Retina (tissue), 1 donor: Measurements from ENCODE around the gene LMTK3.

ENCODE experiments used
- DNase-seq: peaks from one replicate; pipeline ENCODE4 v3.0.0-alpha.2; 2016

Gene LMTK3

GRCh38 chr19:48511800-48512503 is at the start of gene LMTK3:
Gene LMTK3 (minus strand): TSS chr19:48511835. CDS start chr19:48511576, 259 bp downstream.
- peak; percentile 80 for DNase-seq

GRCh38 chr19:48561412-48561811 is 49.8 kb upstream of the LMTK3 start:
- DNase-seq: no peak

- DNase-seq: no peak
Measured at GRCh38 chr19:48560095-48560530, 48.5 kb upstream of the LMTK3 start.

- peak; percentile 14 for DNase-seq
Measured at GRCh38 chr19:48558018-48558684, 46.5 kb upstream of the LMTK3 start.

- no peak for DNase-seq
Measured at GRCh38 chr19:48556825-48557224, 45.2 kb upstream of the LMTK3 start.

- DNase-seq: no peak
Measured at GRCh38 chr19:48556163-48556562, 44.5 kb upstream of the LMTK3 start.

- no peak for DNase-seq
Measured at GRCh38 chr19:48554385-48555091, 42.9 kb upstream of the LMTK3 start.

- DNase-seq: no peak
Measured at GRCh38 chr19:48553676-48554384, 42.2 kb upstream of the LMTK3 start.

GRCh38 chr19:48552406-48553322 is 41.0 kb upstream of the LMTK3 start:
- DNase-seq: no peak

GRCh38 chr19:48551437-48552302 is 40.0 kb upstream of the LMTK3 start, which contains the start of gene SULT2B1:
Gene SULT2B1 (plus strand): TSS chr19:48552172. CDS start chr19:48552253, 81 bp downstream.
- no peak for DNase-seq

GRCh38 chr19:48549380-48549779 is 37.7 kb upstream of the LMTK3 start:
- no peak for DNase-seq

- no peak for DNase-seq
Measured at GRCh38 chr19:48548253-48548911, 36.7 kb upstream of the LMTK3 start.

- no peak for DNase-seq
Measured at GRCh38 chr19:48547722-48548121, 36.1 kb upstream of the LMTK3 start.

GRCh38 chr19:48544856-48545750 is 33.5 kb upstream of the LMTK3 start:
- DNase-seq: no peak

GRCh38 chr19:48543121-48543710 is 31.6 kb upstream of the LMTK3 start:
- no peak for DNase-seq

- no peak for DNase-seq
Measured at GRCh38 chr19:48541813-48542212, 30.2 kb upstream of the LMTK3 start.

- peak; percentile 17 for DNase-seq
Measured at GRCh38 chr19:48540110-48540509, 28.5 kb upstream of the LMTK3 start.

GRCh38 chr19:48539503-48540096 is 28.0 kb upstream of the LMTK3 start:
- DNase-seq: no peak
